Stimulated activated CD4-positive, alpha-beta T cell treated with anti-CD3 and anti-CD28 coated beads, Interleukin-12 subunit alpha, Interleukin-12 subunit beta, amount 100 ng/mL, for 4 hours (primary cell): ENCODE data around the gene PKIG.

Source experiments
- DNase-seq: peaks from one replicate; pipeline ENCODE4 v3.0.0-alpha.2; 2020

PKIG gene

GRCh38 chr20:44621325-44621724 lies 38.9 kb downstream of the PKIG start:
- DNase-seq = no peak

DNA sequence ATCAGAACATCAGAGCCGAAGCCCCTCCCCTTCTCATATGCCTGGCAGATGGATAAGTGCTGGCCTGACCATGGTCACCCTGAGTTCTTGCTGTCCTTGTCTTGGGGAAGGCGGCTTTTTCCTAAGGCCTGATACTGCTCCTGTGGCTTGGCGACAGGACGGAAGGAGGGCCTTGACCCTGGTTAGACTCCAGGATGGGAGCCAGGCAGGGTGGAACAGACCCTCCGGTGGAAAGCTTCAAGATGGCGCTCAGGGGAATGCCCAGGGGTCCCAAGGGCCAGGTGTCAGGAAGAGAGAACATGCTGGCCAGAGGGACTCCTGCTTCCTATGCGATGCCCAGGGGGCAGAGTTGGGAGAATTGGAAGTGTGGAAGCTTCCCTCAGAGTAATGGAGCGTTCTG lies 39.6 kb downstream of the PKIG start:
- no peak for DNase-seq

DNA sequence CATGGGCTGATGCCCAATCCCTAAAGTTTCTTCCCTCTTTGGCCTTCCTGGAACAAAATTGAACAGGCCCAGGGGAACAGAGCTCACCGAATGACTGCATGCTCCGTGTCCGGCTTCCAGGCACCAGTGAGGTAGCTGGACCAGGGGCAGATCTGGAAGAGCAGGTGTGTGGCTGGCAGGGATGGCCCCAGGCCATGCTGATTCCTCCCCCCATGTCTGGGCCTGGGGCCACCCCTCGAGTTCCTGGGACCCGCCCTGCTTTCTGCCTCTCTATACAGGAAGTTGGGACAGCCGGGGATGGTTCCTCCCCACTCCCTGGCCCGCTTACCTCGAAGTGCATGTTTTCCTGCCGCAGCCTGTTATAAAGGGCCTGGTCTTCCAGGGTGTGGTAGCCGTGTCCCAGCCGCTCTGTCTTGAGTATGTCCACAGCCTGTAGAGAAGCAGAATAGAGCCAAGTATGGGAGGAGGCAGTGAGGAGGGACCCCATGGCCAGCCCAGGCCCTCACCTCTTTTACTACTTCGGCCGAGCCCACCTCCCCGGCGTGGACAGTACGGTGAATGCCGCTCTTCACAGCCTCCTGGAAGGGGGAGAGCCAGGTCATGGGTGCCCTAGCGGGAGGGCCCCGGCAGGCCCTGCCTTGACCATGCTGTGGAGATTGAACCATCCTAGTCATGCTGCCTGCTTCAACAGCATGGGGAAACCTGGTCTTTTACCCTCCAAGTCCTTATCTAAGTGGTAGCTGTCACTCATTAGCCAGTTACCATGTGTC lies 40.3 kb downstream of the PKIG start:
- no peak for DNase-seq

DNA sequence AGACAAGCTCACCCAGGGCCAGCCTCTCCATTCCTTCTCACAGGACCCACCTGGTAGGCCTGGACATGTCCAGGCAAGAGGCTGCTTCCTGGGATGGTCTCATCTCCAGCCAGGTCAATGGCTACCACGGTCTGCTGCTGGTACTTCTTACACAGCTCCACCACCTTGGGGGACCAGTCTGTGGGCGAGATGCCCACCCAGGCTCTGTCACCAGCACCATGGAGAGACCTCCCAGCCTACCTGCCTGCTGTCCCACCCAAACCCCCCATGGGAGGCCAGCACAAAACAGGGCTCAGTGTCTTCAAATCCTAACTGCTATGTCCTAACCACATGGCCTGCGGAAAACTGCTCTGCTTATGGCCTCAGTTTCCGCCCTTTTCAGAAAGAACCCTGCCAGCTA lies 41.8 kb downstream of the PKIG start:
- no peak for DNase-seq

DNA sequence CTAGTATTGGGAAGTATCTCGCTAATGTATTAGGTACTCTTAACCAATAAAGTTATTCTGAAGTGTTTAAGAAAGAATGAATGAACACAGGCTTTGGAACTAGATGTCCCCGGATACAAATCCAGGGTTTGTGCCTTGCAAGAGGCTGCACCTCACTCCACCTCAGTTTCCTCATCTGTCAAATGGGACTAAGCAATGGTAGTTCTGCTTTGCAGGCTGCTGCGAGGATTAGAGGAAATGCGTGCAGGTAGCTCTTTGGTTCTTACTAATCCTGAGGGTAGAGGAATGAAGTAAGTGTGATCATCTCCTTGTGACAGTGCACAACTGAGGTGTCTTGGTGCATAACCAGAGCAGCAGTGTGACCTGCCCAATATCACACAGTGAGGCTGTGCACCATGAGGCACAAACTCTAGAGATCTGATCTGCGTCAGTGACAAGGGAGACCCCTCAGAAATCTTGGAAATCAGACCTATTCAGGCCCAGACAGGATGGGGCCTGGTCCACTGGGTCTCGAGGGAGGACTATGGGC lies 42.4 kb downstream of the PKIG start:
- no peak for DNase-seq

DNA sequence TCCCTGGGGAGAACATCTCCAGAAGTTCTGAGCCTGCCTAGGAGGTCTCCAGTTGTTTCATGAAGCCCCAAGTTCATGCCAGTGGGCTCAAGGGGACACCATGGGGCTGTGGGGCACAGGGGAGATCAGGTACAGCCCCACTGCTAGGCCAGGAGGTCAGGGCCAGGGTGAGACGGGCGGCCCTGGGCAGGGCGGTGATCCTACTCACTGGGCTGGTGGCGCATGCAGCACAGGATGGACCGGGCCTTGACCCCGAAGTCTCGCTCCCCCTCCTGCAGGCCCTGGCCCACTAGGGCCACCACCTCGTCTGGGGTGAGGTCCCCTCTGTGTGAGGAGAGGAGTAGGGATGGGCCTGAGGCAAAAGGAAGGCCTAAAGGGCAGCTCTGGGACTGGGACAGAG lies 43.0 kb downstream of the PKIG start:
- no peak for DNase-seq

GRCh38 chr20:44626278-44626677 lies 43.9 kb downstream of the PKIG start:
- DNase-seq = no peak

GRCh38 chr20:44627364-44628010 lies 45.1 kb downstream of the PKIG start:
- no peak for DNase-seq

- DNase-seq = no peak
These were observed 46.6 kb downstream of the PKIG start for GRCh38 chr20:44629017-44629385.

GRCh38 chr20:44629542-44629941 lies 47.2 kb downstream of the PKIG start:
- no peak for DNase-seq

GRCh38 chr20:44630297-44630696 lies 47.9 kb downstream of the PKIG start:
- DNase-seq = no peak

DNA sequence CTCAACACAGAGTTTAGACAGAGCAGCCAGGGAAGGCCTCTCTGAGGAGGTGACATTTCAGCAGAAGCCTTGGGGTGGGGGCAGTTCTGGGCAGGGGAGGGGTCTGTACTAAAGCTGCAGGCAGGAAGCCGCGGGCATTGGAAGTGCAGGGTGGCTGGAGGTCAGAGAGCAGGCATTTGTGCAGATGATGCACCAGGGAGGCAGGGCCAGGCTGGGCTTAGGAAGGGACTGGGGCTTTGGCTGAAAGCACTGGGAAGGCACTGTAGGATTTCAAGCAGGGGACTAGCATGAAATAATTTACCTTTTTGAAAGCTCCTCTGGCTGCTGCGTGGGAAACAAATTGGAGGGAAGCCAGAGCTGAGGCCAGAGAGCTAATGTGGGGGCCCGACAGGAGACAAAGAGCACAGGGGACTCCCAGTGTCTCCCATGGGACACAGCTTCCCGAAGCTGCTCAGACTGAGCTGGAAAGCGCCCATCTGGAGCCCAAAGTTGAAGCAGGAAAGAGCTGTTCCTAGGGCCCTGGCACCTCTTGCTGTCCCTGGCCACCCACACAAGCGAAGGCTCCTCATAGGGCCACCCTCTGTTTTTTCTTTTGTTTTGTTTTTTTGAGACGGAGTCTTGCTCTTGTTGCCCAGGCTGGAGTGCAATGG lies 49.8 kb downstream of the PKIG start:
- DNase-seq = no peak

DNA sequence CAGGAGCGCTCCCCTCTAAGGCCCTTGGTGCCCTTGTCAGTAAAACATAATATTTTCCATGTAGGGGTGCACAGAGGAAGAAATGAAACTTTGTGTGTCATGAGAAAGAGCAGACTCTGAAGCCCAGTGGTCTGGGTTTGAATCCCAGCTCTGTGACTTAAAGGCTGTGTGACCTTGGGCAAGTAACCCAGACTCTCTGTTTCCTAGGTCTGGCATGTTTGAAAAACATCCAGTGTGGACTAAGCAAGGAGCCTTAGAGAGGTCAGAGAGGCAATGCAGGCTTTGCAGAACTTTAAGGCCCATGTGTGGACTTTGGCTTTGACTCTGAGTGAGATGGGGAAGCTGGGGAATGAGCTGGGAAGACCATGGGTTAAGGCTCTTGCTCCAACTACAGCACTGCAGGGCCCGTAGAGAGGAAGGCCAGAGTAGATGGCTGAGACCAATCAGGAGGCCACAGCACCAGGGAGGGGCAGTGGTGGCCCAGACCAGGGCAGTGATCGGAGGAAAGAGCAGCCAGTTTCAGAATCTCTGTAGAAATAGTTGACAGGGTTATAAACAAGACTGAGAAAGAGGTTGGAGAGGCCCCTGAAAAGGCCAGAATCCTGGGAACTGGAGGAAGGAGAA lies 50.9 kb downstream of the PKIG start:
- DNase-seq = no peak

DNA sequence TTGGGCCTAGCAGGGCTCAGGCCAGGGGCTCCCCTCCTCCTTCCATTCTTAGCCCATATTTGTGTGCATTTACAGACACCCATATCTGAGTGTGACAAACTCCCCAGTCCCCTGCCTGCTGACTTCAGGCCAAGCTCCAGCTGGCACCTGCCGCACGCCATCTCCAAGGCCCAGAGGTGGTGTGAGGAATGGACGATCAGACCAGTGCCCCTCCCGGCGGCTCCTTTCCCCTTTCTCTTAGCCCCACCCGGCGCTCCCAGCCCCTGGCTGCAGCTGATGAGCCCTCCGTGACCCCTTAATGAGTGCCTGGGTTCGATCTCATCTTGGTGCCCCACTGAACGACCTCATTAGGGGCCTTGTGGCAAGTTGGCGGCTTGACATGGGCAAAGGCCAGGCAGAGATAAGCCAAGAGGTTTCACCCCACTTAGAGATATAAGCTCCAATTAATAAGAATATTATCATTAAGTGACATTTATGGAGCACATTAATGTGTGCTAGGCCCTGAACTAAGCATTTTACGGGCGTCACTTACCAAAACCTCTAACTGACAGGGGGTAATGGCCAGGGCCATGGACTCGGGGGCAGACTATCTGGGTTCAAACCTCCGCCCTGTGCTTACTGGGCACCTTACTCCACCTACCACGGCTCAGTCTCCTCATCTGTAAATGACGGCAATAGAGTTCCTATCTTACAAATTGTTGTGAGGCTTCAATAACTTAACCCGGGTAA lies 51.7 kb downstream of the PKIG start:
- DNase-seq = no peak

DNA sequence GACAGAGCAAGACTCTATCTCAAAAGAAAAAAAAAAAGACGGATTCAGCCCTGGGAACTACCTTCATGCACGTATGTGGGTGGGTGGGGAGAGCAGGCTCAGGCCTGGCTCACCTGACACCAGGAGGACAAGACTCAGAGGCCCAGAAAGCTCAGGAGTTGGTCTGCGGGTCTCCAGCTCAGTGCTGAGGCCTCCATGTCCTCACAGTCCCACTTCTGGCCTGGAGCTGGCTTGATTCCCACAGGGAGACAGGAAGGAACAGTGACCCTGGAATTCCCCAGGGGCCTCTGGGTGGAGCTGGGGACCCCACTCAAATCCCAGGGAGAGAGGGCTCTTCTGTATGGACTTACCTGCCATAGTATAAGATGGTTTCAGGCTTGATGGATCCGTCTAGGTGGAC lies 53.5 kb downstream of the PKIG start:
- no peak for DNase-seq

DNA sequence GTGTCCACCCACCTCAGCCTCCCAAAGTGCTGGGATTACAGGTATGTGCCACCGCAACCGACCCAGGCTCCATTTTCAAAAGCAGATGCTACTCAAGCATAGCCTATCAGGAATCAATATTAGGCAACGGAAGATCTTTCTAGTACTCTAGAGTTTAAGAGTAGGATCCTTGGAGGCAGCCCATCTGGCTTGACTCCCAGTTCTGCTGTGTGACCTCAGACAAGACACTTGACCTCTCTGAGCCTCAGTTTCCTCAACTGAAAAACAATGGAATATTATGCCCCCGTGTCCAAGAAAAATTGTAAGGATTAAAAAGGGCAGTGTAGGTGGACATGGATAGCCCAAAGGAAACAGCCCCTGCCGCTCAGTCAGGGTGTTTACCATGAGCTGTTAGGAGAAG lies 54.7 kb downstream of the PKIG start:
- DNase-seq = no peak

DNA sequence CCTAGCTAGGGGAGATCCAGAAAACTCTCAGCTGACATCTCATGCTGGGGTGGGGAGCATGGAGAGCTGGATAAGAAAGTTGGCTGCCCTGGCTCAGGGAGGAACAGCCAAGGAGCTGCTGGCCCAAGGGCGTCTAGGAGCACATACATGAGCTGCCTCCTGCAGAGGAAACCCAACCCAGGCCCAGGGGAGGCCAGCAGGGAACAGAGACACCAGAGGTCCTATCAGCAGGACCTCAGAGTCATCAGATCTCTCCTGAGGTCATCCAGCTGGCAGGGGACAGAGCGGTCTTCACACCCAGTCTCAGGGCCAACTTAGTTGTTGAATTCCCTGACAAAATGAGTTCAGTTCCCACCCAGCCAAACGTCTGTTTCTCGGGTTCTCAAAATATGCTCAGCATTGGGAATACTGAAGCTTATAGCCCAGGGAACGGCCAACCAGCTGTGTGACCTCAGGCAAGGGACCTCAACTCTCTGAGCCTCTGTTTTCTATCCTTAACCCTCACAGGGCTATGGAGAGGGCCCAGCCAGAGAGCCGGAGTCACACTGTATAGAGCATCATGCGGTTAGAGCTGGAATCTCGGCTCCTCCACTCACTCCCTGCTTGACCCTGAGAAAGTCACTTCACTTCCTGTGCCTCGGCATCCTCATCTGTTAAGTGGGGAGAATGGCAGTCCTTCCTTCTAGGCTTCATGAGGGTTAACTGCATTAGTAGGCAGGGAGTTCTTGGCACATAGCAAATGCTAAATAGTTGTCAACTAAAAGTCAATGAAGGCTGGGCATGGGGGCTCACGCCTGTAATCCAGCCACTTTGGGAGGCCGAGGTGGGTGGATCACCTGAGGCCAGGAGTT lies 55.4 kb downstream of the PKIG start:
- DNase-seq = no peak

DNA sequence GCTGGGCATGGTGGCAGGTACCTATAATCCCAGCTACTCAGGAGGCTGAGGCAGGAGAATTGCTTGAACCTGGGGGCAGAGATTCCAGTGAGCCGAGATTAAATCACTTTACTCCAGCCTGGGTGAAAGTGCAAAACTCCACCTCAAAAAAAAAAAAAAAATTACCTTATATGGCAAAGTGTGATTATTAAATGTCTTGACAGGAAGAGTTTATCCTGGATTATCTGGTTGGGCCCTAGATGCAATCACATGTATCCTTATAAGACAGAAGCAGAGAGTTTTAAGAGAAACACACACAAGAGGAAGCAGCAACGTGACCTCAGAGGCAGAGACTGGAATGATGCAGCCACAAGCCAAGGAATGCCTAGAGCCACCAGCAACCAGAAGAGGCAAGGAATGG lies 58.1 kb downstream of the PKIG start:
- DNase-seq = no peak

- DNase-seq = no peak
These were observed 58.9 kb downstream of the PKIG start for GRCh38 chr20:44641325-44641724.

DNA sequence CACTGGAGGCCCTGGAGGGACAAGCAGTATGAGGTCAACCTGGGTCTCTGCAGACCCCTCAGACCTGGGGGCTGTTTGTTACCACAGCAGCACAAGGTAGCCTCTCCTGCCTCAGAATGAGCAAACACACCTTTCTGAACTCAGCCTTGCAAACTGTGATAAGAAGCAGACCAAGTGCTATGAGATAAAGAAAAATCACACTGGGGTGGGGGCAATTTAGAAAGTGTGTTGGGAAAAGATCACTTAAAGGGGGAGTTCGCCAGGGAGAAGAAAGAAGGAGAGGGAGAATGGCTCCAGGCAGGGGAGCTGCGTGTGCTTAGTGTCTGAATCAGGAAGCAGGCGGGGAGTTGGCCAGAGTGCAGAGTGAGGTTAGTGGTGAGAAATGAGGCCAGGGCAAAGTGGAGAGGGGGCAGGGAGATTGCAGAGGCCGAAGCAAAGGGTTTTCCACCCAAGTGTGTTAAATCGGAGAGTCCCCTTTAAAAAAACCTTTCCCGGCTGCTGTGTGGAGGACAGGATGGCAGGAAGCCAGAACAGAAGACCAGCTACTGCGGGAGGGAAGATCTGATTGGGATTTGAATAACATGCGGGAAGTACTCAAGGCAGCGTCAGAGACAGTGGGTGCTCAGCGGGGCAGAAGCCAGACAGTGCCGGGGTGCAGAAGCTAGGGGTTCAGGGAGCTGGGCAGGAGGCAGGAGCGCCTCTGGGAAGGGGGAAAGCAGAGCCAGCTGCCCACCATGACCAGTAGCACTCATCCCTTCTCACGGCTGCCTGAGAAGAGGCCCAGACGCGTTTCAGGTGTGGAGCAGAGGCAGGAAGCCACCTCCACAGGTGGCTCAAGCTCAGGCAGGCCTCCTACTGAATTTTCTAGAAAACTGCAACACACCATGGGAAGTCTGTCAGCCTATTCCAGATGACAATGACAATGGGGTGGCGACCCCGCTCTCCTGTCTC lies 60.1 kb downstream of the PKIG start:
- no peak for DNase-seq

DNA sequence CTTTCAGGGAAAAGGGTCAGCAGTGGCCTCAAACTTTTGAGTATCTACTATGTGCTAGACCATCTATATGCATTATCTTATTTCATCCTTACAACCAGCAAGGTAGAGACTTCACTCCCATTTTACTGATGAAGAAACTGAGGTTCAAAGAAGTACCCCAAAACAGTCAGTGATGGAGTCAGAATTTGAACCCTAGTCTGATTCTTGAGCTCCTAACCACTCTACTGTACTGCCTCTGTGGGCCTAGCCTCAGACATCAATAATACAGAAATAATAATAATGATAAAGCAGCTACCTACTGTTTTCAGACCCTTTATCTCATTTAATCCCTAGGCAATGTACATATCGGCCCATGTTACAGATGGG lies 60.8 kb downstream of the PKIG start:
- no peak for DNase-seq
